NCI-H2171 treated with DMSO at 0.1 percent for 48 hours (cell line): ENCODE measurements around the gene YY1.
"Not testable (repeated sequence)": the region's sequence is repeated elsewhere in the genome, so short reads cannot be mapped to it uniquely, and the experiment has no call there.

Experiments
- DNase-seq: peaks from one replicate; lab custom pipeline; 2025; lab: John Stamatoyannopoulos, UW

Gene YY1

DNA sequence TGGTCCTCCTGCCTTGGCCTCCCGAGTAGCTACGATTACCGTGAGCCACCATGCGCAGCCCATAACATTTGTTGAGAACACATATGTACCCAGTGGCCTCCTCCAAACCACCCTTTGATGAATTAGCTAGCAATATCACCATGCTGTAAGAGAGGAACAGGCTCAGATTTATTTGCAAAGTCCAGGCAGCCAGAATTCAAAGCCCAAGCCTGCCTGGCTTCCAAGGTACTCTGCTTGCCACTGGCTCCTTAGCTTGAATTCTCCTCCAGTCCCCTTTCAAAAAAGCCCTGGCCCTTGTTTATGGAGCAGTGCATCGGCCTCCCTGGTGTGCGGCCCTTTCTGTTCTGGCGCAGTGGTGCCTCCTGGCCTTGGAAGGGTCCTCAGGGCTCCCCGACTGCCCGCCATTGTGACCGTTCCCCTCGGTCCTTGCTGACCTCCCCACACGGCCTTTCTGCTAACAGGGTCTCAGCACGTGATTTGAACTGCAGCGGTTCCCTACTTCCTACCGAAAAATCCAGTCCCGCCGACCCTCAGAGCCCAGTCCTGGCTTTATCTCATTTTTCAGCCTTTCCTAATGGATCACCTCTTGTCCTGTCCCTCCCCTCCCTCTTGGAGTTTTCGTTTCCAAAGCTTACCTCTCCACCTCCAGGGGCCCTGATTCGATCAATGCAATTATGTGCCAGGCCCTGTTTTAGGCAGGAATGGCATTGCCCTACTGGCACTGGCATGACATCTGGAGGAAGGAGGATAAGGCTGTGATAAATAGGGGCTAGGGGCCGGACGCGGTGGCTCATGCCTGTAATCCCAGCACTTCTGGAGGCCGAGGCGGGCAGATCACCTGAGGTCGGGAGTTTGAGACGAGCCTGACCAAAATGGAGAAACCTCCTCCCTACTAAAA, 45.3 kb downstream of the YY1 start:
- no peak for DNase-seq

DNA sequence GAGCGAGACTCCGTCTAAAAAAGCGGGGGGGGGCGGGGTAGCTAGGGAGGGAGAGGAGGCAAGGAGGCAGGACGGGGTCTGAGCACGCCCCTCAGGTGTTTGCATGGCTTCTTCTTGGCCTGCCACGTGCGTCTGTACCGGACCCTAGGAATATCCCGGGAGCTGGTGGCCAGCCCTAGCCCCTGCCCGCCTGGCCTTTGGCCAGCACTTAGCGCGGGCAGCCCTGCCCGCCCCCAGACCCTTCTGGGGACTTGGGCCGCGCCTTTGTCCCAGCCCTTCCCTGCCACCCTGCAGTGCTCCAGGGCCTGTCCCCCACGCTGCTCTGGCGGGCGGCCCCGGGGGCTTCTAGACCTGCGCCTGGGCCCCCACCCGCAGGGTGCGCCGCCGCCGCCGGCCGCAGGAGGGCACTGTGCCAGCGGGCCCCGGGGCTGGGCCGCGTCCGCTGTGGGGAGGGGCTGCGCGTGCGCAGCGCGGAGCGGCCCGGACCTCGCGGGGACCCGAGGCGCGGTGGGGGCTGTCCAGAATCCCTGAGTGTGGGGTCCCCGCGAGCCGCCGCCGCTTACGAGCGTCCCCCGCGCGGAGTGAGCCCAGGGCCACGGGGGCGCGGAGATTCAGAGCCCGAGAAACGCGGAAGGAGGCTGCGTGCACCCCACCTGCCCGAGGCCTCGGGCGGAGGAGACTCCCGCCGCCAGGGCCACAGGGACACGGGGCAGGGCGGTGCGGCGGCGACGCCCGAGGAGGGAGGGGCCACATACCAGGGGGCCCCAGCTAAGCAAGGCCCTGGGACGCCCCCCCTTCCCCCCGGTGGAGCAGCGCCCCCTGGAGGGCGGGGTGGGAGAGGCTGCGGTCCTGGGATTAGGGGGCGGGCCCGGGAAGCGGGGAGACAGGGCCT, 46.3 kb downstream of the YY1 start:
- peak; percentile 69 for DNase-seq

DNA sequence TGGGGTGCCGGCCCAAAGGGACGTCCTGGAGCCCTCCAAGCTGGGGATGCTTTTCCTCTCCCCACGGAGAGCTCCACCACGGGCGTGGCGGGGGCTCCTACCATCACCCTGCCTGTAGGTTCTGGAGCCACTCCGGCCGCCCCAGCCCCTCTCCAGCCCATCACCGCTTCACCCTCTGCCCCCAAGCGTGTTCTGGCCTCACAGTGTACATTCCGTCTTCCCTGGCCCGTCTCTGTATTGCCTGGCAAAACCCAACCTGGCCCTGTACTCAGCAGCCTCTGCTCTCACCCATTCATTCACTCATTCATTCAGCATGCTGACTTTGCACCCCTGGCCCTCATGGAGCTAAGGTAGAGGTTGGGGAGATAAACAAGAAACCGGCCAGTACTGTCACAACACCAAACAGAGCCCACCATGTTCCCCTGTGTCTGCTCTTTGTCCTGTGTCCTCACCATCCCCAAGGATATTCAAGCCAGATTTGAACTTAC, 47.0 kb downstream of the YY1 start:
- no peak for DNase-seq

DNA sequence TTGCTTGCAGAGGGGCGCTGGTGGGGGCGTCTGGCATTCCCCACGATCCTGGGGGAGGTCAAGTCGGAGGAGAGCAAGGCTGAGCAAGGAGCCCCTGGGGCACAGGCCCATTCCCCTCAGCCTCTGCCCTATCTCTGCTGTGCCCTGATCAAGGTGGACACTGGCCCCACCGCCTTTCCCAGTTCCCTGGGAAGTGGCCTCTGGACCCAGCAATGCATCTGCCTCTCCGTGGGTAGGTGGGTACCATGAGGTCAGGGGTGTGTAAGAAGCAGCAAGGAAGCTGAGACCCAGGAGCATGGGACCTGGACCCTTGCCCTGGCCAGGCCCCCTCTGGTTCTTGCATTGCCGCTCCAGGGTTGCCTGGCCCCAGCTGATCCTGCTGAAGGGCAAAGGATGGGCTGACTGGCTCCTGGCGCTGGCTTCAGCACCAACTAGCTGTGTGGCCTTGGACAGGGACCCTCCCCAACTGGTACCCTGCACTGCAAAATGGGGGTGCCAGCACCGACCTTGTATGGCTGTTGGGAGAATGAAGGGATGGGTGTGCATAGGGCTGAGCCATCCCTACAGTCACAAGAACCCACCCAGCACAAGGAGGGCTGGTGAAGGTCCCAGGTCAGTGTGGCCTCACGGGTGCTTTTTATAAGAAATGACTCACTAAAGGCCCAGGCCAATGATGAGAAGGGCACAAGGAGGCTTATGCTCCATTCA, 47.7 kb downstream of the YY1 start:
- DNase-seq = no peak

DNA sequence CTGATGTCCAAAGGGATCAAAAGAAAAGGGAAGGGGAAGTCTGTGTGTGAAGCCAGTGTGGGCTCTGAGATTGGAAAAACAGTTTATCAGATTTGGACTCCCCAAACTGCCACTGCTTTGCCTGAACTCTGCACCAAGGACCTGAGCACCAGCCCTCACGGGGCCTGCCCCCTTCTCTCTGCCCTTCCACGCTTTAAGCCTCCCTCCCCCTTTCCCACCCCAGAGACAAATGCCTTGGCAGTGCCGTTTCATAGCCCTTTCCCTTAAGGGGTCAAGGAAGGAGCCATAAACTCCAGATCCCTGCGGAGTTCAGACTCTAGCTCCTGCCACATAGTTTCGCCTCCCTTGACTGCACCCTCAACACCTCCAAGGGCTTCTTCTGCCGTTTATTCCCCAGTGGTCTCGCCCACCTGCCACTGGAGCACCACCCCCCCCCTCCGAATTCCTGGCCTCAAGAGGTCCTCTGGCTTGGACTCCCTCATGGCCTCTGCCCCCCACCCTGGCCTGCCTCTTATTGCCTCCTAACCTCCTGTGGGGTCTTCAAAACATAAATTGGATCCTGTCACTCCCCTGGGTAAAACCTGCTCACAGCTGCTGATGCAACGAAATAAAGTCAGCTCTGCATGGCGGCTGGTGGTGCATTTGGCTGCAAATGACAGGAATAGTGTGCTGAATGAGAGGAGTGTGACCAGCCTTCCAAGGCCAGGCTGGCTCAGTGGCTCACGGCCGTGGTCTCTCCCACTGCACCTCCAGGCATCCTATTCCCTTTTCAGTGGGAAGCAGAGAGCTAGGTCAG, 48.5 kb downstream of the YY1 start:
- DNase-seq = peak; percentile 54

DNA sequence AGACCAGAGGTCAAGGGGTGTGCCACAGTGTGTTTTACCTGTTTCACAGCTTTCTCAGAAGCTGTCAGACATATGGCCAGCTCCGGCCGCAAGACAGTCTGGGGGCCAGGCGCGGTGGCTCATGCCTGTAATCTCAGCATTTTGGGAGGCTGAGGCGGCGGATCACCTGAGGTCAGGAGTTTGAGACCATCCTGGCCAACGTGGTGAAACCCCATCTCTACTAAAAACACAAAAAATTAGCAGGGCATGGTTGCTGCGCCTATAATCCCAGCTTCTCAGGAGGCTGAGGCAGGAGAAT, 49.0 kb downstream of the YY1 start:
- DNase-seq = not testable (repeated sequence)

DNA sequence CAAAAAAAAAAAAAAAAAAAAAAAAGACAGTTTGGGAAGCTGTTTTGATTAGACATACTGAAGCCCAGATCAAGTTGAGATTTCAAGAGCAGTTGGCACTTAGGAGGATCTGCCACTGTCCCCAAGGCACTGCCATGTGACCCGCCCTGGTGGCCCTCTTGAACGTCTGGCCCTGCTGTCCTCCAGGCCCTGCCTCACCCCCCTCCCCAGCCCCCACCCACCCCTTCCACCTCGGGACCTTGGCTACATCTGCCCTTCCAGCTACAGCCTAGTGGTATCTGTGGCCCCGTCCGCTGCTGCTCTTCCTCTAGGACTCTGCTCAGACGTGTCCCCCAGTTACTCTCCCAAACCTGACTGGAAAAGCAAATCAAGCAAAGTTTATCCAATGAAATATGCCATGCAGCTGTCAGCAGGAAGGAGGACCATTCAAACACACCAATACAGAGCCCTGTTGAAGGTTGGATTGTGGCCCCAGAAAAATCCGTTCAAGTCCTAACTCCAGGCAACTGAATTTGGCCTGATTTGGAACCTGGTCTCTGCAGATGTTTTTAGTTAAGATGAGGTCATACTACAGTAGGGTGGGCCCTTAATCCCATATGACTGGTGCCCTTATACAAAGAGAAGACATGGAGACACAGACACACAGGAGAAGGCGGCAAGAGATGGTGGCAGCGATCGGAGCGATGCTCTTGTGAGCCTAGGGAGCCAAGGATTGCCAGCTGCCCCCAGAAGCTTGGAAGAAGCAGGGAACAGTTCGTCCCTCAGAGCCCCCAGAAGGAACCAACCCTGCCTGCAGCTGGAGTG, 49.6 kb downstream of the YY1 start:
- peak; percentile 78 for DNase-seq

DNA sequence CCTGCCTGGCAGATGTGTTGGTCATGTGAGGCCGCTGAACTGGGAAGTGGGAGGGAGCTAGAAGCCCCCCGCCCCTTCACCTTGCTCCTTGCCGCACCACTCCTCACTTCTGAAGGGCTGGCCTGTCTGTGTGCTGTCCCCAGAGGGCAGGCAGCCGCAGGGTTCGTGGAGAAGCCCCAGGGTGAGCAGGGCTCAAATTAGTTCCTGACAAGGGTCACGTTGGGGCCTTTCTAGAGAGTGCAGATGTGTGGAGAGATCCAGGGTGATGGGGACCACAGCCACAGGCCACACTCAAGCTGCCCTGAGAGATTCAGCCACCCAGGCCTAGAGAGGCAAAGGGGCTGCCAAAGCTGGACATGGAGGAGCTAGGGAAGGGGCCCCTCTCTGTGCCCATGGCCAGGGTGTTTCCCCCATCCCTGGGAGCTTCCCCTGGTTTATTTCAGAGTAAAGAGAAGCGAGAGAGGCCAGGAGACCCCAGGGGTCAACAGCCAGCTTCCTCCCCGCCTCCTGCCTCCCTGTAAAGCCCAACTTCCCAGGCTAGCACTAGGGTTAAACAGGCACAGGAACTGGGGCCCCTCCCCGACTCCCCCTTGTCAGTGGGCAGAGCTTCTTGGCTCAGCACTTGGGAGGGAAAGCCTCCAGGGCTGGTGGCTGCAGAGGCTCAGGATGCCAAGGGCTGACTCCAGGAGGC, 51.1 kb downstream of the YY1 start:
- DNase-seq = no peak

DNA sequence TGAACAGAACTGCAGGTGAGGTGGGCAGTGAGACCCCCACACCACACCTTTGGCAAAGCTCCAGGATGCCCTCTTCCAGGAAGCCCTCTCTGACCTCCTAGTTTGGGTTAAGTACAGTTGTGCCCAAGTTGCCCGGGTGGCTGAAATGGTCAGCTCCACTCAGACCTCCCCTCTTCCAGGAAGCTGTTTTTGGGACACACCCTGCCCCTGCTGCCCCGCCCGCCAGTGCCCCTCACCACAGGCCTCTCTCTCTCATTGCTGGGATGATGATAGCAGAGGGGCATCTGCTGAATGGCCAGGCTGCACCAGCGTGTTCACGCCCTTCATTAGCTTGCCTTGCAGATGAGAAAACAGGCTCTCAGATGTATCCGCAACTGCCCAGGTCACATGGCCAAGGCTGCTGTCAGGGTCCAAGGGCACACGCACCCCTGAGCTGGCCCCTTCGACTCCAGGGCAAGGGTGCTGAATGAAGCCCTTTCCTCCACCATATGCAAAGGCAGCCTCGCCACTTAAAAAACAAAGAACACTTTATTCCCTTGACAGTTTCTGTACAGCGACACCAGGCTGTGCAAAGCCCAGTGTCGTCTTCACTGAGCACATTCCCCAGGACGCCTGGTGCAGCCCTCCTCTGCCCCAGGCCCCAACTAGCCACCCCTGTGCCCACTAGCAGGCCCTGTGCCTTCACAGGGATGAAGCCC, 51.8 kb downstream of the YY1 start:
- no peak for DNase-seq

DNA sequence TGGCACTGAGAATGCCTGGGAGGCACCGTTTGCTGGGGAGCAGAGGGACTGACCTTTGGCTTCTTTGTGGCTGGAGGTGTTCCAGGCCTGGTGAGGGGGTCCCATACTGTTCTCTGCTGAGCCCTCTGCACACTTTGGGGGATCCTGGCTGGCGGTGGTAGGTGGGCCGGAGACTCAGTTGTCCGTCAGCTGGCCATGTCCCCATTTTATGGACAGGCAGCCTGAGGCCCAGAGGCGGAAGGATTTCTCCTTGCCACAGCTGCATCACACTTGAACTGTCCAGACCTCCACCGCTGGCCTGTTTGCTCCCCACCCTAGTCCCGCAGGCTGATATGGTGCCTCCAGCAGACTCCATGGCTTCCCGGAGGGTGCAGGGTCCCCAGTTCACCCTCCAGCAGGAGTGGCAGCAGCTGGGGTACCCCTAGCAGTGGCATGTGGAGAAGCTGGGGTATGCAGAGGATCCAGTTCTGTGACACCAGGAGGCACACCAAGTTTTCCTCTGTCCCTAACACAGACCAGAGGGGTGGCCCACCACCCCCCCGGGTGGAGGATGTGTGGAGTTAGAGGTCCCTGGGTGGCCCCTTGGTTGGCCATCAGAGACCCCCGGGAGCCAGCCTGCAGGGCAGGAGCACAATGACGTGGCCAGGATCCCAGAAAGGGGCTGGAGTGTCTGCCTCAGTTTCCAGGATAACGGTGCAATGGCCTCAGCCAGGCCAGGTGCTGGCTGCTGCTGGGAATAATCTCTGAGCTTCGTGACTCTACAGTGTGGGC, 52.5 kb downstream of the YY1 start:
- no peak for DNase-seq

DNA sequence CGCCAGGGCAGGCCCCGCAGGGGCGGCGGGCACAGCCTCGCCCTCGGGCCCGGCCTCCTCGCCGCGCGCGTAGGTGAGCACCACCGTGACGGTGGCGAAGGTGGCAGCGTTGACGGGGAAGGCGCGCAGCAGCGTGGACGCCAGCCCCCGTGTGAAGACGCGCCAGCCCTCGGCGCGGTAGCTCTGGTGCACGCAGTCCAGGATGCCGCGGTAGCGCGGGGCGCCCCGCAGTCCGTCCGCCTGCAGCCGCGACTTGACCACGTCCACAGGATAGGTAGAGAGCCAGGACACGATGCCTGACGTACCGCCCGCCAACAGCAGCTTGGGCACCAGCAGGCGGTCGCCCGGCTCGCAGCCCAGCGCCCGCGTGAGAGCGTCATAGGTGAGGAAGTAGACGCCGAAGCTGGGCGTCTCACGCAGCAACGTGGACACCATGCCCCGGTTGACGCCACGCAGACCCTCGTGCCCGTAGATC, 53.4 kb downstream of the YY1 start:
- DNase-seq = no peak

DNA sequence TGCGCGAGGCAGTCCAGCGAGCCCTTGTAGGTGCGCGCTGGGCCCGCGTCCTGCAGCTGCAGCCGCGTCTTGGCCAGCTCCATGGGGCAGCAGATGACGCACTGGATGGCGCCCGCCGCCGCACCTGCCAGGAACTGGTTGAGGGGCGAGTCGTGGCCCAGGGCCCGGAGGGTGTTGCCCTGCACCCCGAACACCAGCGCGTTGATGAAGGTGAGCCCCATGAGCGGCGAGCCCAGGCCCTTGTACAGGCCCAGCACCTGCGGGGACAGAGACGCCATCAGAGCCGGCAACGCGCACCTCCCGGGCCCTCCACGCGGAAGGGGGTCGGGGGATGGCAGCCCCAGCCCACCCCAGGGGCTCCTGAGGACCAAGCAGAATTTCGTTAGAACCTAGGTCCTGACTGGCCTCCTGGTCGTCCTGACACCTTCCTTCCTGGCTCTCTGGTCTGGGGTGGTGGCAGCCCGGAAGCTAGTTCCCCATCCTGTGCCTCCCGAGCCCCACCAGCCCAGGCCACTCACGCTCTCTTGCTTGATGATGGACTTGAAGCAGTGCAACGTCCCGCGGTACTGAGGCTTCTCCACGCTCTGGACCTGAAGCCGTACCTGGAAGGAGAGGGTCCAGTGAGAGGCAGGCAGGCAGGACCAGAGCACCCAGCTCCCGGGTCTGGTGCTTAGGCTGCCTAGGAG, 54.0 kb downstream of the YY1 start:
- no peak for DNase-seq

DNA sequence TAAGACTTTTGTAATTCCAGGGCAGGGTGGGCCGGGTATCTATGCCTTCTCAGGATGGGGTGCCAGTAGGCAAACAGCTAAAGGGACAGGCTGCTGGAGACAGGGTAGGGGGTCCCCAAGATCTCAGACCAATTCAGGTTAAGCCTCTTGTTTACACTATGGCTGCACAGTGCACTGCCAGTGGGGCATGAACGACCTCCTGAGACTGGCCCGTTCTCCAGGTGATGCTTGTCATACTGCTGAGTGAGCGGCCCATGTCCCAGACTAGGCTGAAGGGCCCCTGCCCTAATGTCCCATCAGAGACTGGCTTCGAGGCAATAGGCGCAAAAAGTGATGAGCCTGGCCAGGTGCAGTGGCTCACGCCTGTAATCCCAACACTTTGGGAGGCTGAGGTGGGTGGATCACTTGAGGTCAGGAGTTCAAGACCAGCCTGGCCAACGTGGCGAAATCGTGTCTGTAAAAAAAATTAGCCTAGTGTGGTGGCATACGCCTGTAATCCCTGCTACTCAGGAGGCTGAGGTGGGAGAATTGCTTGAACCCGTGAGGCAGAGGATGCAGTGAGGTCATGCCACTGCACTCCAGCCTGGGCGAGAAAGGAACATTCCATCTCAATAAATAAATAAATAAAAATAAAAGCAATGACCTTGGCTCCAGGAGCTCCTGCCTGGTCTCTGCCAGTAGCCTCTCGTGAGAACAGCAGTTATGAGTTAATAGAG, 54.7 kb downstream of the YY1 start:
- DNase-seq = no peak

DNA sequence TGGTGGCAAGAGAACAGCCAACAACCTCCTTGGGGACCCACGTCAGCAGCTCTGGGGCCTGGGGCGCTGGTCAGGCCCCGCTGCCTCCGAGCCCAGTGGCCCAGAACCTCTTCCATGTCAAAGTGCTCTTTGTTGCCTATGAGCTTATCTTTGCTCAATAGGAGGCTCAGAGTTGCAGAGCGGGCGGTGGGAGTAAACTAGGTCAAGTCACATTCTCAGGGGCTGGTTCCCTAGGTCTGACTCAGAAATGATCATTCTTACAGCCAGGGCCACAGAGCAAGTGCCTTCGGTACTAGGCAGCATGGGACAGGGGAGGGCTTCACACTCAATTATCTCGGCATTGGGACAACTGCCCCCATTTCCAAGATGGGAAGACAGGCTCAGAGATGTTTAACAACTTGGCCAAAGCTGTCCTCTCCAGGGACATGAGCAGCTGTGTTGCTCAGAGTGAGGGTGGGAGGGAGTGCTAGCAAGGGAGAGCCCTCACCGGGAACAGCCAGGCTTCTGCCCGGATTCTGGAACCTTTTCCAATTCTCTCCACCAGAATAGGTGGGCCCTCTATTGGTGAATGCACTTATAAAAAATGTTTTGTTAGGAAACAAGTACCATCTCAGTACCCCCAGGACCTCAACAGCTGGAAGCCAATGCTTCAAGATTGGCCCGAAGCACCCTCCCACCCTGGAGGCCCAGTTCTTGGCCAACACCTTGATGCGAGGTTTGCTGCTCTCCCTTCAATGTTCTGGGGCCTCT, 55.4 kb downstream of the YY1 start:
- no peak for DNase-seq

DNA sequence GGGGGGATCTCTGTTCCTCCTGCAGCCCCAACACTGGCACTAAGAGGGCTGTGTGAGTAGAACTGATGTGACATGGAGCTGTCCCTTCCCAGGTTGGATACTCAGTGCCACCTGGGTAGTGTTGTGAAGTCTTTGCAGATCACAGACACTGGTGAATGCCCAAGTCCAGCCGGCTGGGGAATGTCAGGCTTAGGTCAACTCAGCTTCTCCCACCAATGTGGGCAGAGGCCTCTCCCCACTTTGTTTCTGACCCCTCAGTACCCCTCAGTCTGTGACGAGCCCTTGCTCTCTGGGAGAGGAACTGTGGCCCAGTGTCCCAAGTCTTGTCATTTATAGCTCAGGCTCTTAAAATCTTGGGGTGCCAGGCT, 56.0 kb downstream of the YY1 start:
- DNase-seq = no peak

DNA sequence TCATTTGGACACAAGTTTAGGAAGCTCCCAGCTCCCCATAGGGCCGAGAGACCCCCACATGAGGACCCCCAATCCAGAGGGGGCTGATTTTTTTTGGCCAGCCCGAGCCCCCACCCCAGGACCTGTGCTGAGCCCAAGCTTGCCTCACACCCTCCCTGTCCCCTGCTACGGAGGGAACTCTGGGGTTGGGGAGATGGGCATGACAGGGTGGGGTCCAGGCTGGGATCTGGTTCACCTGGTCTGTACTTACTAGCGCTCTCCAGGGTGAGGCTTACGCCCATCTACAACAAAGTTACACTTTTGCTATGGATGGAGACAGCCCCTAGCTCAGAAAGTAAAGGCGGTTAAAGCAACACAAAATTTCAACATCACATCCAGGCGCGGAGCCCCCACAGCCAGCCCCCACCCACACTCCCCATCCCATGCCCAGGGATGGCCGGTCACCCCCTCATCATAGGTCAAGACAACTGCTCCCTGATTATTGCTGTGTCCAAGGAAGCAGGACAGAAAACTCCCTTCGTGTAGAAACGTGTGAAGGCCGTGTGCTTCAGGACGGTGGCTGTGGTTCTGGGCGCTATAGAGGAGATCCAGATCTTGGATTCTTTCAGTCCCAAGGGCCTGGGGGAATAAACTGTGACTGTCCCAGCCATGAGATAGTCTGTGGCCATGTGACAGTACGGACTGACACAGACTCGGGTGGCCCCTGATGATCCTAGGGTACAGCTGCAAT, 56.6 kb downstream of the YY1 start:
- no peak for DNase-seq
